Measurements from ENCODE around the gene IFTAP. TPM values are rescaled to one million over a fixed set of nuclear protein-coding genes. Genes with fewer than 3 reads are reported as not detected.

Gene IFTAP
- total RNA-seq, 1 donor from 2014 or later: 50.1 TPM

- no peak overlapping the region for H3K4me3 ChIP-seq
- DNase-seq: no peak
- H3K27me3 ChIP-seq (ENCODE audit: low read depth): no peaks in the 10 kb centered on the region
- H3K36me3 ChIP-seq: peaks cover 10% of the 10 kb centered on the region
- intact Hi-C loops (cut with micrococcal nuclease): no loop called here
- TF ChIP-seq CTCF (IDR thresholded peaks at IDR 0.05; ENCODE audit: borderline replicate concordance): no peak
- peaks cover 17% of the 10 kb centered on the region for H3K4me1 ChIP-seq
- no peak overlapping the region for H3K27ac ChIP-seq (replicated peaks)
- no peaks in the 10 kb centered on the region for H3K9me3 ChIP-seq (replicated peaks)
Measured at GRCh38 chr11:36574486-36574885, 19.8 kb upstream of the IFTAP start.

GRCh38 chr11:36577373-36577772 lies 16.9 kb upstream of the IFTAP start:
- no peak overlapping the region for H3K27ac ChIP-seq (replicated peaks)
- TF ChIP-seq CTCF (IDR thresholded peaks at IDR 0.05; ENCODE audit: borderline replicate concordance): no peak
- H3K4me3 ChIP-seq: no peak overlapping the region
- intact Hi-C loops (cut with micrococcal nuclease): no loop called here
- H3K36me3 ChIP-seq: peaks cover 10% of the 10 kb centered on the region
- H3K4me1 ChIP-seq: peaks cover 17% of the 10 kb centered on the region
- no peak for DNase-seq
- no peaks in the 10 kb centered on the region for H3K9me3 ChIP-seq (replicated peaks)
- no peaks in the 10 kb centered on the region for H3K27me3 ChIP-seq (ENCODE audit: low read depth)

DNA sequence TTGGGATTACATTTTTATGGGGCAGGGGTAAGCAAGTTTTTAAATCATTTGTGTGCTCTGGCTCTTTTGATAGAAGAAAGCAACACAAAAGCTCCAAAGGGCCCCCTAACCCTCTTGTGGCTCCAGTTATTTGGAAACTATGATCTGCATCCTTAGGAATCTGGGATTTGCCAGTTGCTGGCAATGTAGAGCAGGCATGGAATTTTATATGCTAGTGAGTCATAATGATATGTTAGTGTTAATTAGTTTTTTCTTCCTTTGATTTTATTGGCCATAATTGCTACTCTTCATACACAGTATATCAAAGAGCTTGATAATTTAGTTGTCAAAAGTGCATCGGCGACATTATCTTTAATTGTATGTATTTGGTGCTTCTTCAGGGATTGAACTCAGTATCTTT lies 16.4 kb upstream of the IFTAP start:
- Histone ChIP-seq H3K4me1 (peaks cover 17% of the 10 kb centered on the region), H3K27me3 (ENCODE audit: low read depth) (no peaks in the 10 kb centered on the region), H3K36me3 (peaks cover 10% of the 10 kb centered on the region), H3K4me3 (no peak overlapping the region), H3K9me3 (replicated peaks) (no peaks in the 10 kb centered on the region), H3K27ac (replicated peaks) (no peak overlapping the region)
- intact Hi-C loops (cut with micrococcal nuclease): no loop called here
- DNase-seq: no peak
- TF ChIP-seq CTCF (IDR thresholded peaks at IDR 0.05; ENCODE audit: borderline replicate concordance): no peak

GRCh38 chr11:36578458-36578857 lies 15.8 kb upstream of the IFTAP start:
- intact Hi-C loops (cut with micrococcal nuclease): no loop called here
- H3K27me3 ChIP-seq (ENCODE audit: low read depth): no peaks in the 10 kb centered on the region
- H3K4me3 ChIP-seq: no peak overlapping the region
- no peaks in the 10 kb centered on the region for H3K9me3 ChIP-seq (replicated peaks)
- no peak for TF ChIP-seq CTCF (IDR thresholded peaks at IDR 0.05; ENCODE audit: borderline replicate concordance)
- peaks cover 17% of the 10 kb centered on the region for H3K4me1 ChIP-seq
- DNase-seq: no peak
- peaks cover 9% of the 10 kb centered on the region for H3K36me3 ChIP-seq
- H3K27ac ChIP-seq (replicated peaks): no peak overlapping the region

DNA sequence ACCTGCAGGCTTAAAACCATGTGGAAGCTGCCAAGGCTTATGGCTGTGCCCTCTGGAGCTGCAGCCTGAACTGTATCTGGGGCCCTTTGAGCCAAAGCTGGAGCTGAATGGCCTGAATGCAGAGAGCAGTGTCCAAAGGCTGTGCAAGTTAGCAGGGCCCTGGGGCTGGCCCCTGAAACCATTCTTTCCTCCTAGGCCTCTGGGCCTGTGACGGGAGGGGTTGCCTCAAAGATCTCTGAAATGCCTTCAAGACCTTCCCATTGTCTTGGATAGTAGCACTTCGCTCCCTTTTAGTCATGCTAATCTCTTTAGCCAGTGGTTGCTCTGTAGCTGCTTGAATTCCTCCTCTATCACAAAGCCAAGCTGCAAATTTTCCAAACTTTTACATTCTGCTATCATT lies 12.8 kb upstream of the IFTAP start:
- Histone ChIP-seq H3K9me3 (replicated peaks) (no peaks in the 10 kb centered on the region), H3K4me3 (no peak overlapping the region), H3K27me3 (ENCODE audit: low read depth) (no peaks in the 10 kb centered on the region), H3K27ac (replicated peaks) (no peak overlapping the region), H3K4me1 (peaks cover 17% of the 10 kb centered on the region), H3K36me3 (no peaks in the 10 kb centered on the region)
- no peak for DNase-seq
- no peak for TF ChIP-seq CTCF (IDR thresholded peaks at IDR 0.05; ENCODE audit: borderline replicate concordance)
- intact Hi-C loops (cut with micrococcal nuclease): no loop called here

DNA sequence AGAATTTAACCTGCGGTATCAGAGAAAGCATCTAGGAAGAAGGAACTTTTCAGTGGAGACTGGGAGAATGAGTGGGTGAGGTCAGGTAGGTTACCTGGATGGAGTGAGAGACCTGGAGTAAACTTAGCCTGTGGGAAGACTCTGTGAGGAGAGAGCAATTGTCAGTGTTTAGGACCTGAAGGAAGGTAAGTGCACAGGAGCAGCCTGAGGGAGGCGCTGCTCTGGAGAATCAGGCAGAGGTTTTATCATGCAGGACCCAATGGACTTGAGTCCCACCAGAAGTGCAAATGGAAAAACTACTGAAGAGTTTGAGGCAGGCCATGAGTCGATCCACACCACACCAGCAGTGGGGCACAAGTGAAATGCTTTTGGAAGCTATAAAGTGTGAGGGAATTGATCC lies 10.6 kb upstream of the IFTAP start:
- DNase-seq: no peak
- H3K36me3 ChIP-seq: no peaks in the 10 kb centered on the region
- no peak overlapping the region for H3K27ac ChIP-seq (replicated peaks)
- TF ChIP-seq CTCF (IDR thresholded peaks at IDR 0.05; ENCODE audit: borderline replicate concordance): no peak
- H3K9me3 ChIP-seq (replicated peaks): no peaks in the 10 kb centered on the region
- peaks cover 4% of the 10 kb centered on the region for H3K4me1 ChIP-seq
- intact Hi-C loops (cut with micrococcal nuclease): no loop called here
- no peak overlapping the region for H3K4me3 ChIP-seq
- peaks cover 13% of the 10 kb centered on the region for H3K27me3 ChIP-seq (ENCODE audit: low read depth)

Data from left ventricle myocardium inferior (tissue), 1 donor.